Glutamatergic neuron (in vitro differentiated cells): ENCODE results near the gene SEC16A. TPM values are rescaled to one million over a fixed set of nuclear protein-coding genes. Genes with fewer than 3 reads are reported as not detected.
"Not testable (repeated sequence)": the region's sequence is repeated elsewhere in the genome, so short reads cannot be mapped to it uniquely, and the experiment has no call there.

Experiments
- DNase-seq: peaks from one replicate; pipeline ENCODE4 v3.0.0; 2022
- H3K27ac Mint-ChIP-seq: one replicate; pipeline ENCODE4 v1.8.0; 2020; ENCODE audit warnings: mild to moderate bottlenecking, mixed read lengths, inconsistent platforms; ENCODE audit not compliant: unreplicated experiment
- H3K27me3 Mint-ChIP-seq: one replicate; pipeline ENCODE4 v1.8.0; 2020; ENCODE audit warnings: mild to moderate bottlenecking, moderate library complexity, mixed read lengths, inconsistent platforms; ENCODE audit not compliant: unreplicated experiment
- H3K36me3 Mint-ChIP-seq: one replicate; pipeline ENCODE4 v1.8.0; 2020; ENCODE audit warnings: mild to moderate bottlenecking, mixed read lengths, inconsistent platforms; ENCODE audit not compliant: unreplicated experiment
- H3K4me1 Mint-ChIP-seq: one replicate; pipeline ENCODE4 v1.8.0; 2020; ENCODE audit warnings: mild to moderate bottlenecking, low read depth, mixed read lengths, inconsistent platforms; ENCODE audit not compliant: unreplicated experiment
- H3K4me3 Mint-ChIP-seq: one replicate; pipeline ENCODE4 v1.8.0; 2020; ENCODE audit warnings: mild to moderate bottlenecking, mixed read lengths, inconsistent platforms; ENCODE audit not compliant: unreplicated experiment
- H3K9me3 Mint-ChIP-seq: one replicate; pipeline ENCODE4 v1.8.0; 2020; ENCODE audit warnings: mild to moderate bottlenecking, moderate library complexity, mixed read lengths, inconsistent platforms; ENCODE audit not compliant: unreplicated experiment
- total RNA-seq: library from RNA; stranded (reverse); fragmentation: NEBNext Ultra II Directional; extraction: Animal tissue kit (Norgen Biotek cat#: 25700); gene quantifications from one replicate; pipeline ENCODE4 v1.2.1, GENCODE V29; 2021; ENCODE audit not compliant: unreplicated experiment
- TF ChIP-seq, protein P1 (sequence below): fragments of 200-600 bp; sonication (generic); IDR thresholded peaks from one replicate; pipeline ENCODE4 v1.5.0; 2021; ENCODE audit not compliant: partially characterized antibody, unreplicated experiment

Gene SEC16A
- total RNA-seq, 1 donor from 2014 or later = 74.3 TPM

DNA sequence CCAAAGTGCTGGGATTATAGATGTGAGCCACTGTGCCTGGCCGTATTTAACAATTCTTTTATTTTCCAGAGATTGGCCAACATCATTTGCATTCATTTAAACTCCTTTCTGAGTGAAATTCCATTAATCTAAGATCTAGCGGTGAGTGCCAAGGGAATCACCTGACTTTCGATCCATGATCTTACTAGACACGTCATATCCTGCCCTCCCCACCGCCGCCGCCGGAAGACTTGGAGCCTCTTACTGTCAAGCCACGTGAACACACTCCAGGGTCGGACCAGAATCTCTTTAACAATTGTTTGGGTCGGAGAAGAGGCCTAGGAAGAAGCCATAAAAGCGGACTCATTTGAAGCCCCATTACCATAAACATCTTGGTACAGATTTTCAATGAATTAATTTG, 56.1 kb downstream of the SEC16A start:
- no peak overlapping the region for H3K4me3 Mint-ChIP-seq
- H3K27ac Mint-ChIP-seq = no peak overlapping the region
- H3K36me3 Mint-ChIP-seq = no peaks in the 10 kb centered on the region
- no peak for DNase-seq
- TF ChIP-seq, protein P1, sequence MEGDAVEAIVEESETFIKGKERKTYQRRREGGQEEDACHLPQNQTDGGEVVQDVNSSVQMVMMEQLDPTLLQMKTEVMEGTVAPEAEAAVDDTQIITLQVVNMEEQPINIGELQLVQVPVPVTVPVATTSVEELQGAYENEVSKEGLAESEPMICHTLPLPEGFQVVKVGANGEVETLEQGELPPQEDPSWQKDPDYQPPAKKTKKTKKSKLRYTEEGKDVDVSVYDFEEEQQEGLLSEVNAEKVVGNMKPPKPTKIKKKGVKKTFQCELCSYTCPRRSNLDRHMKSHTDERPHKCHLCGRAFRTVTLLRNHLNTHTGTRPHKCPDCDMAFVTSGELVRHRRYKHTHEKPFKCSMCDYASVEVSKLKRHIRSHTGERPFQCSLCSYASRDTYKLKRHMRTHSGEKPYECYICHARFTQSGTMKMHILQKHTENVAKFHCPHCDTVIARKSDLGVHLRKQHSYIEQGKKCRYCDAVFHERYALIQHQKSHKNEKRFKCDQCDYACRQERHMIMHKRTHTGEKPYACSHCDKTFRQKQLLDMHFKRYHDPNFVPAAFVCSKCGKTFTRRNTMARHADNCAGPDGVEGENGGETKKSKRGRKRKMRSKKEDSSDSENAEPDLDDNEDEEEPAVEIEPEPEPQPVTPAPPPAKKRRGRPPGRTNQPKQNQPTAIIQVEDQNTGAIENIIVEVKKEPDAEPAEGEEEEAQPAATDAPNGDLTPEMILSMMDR = no peak
- peaks cover 3% of the 10 kb centered on the region for H3K27me3 Mint-ChIP-seq
- peaks cover 7% of the 10 kb centered on the region for H3K4me1 Mint-ChIP-seq
- H3K9me3 Mint-ChIP-seq = no peaks in the 10 kb centered on the region

DNA sequence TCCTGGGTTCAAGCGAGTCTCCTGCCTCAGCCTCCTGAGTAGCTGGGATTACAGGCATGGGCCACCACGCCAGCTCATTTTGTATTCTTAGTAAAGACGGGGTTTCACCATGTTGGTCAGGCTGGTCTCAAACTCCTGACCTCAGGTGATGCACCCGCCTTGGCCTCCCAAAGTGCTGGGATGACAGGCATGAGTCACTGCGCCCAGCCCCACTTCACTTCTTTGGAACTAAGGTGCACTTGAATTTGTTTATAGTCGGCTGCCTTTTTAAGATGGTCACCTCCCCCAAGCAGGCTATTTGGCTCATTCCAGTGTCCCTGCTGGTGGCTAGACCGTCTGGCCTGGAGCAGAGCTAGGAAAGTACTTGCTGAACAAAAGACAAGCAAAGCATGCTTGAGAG, 57.5 kb downstream of the SEC16A start:
- H3K36me3 Mint-ChIP-seq, H3K9me3 Mint-ChIP-seq, H3K27ac Mint-ChIP-seq, H3K4me3 Mint-ChIP-seq, H3K27me3 Mint-ChIP-seq, H3K4me1 Mint-ChIP-seq, DNase-seq: not testable (repeated sequence)

GRCh38 chr9:136424750-136425362, 58.0 kb downstream of the SEC16A start:
- TF ChIP-seq, protein P1 = no peak
- Mint-ChIP-seq H3K4me3 (no peak overlapping the region), H3K36me3 (no peaks in the 10 kb centered on the region), H3K27me3 (peaks cover 3% of the 10 kb centered on the region), H3K4me1 (peaks cover 1% of the 10 kb centered on the region), H3K27ac (no peak overlapping the region), H3K9me3 (no peaks in the 10 kb centered on the region)
- DNase-seq = no peak

- no peaks in the 10 kb centered on the region for H3K9me3 Mint-ChIP-seq
- no peak for DNase-seq
- H3K4me3 Mint-ChIP-seq = no peak overlapping the region
- H3K4me1 Mint-ChIP-seq = no peaks in the 10 kb centered on the region
- H3K36me3 Mint-ChIP-seq = no peaks in the 10 kb centered on the region
- H3K27ac Mint-ChIP-seq = no peak overlapping the region
- no peaks in the 10 kb centered on the region for H3K27me3 Mint-ChIP-seq
- TF ChIP-seq, protein P1 = no peak
Observed at GRCh38 chr9:136423432-136424146, 59.3 kb downstream of the SEC16A start.

- no peaks in the 10 kb centered on the region for H3K36me3 Mint-ChIP-seq
- TF ChIP-seq, protein P1 = no peak
- H3K4me1 Mint-ChIP-seq = no peaks in the 10 kb centered on the region
- H3K27ac Mint-ChIP-seq = no peak overlapping the region
- H3K27me3 Mint-ChIP-seq = no peaks in the 10 kb centered on the region
- H3K4me3 Mint-ChIP-seq = no peak overlapping the region
- no peaks in the 10 kb centered on the region for H3K9me3 Mint-ChIP-seq
- DNase-seq = no peak
Observed at GRCh38 chr9:136422876-136423275, 60.0 kb downstream of the SEC16A start.
